Measurements from ENCODE around the gene FBXO24. TPM values are rescaled to one million over a fixed set of nuclear protein-coding genes. Genes with fewer than 3 reads are reported as not detected.

FBXO24 gene
- total RNA-seq, 3 donors from 2014 or later (not counting 1 experiment from before 2014, with no cell fraction given), result 0.45 to 0.94 (median 0.88) TPM

DNA sequence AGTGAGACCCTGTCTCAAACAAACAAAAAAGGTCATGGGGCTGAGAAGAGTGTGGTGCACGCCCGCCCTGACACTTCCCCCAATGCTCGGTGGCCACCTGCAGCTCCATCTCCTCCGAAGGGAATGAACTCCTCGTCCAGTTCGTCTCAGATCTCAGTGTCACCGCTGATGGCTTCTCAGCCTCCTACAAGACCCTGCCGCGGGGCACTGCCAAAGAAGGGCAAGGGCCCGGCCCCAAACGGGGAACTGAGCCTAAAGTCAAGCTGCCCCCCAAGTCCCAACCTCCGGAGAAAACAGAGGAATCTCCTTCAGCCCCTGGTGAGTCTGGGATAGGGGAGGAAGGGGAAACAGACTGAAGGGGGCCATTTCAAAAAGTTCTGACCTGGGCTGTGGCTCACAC is 20.2 kb downstream of the FBXO24 start:
- Histone ChIP-seq H3K4me1 (ENCODE audit: control insufficient read depth, insufficient read depth, low read length) (peaks cover 30% of the 10 kb centered on the region), H3K4me3 (ENCODE audit: low read length) (no peak overlapping the region), H3K27ac (ENCODE audit: low read length) (no peak overlapping the region), H3K9me3 (ENCODE audit: control insufficient read depth, insufficient read depth, low read length) (no peaks in the 10 kb centered on the region), H3K36me3 (ENCODE audit: control insufficient read depth, insufficient read depth, low read length) (no peaks in the 10 kb centered on the region), H3K27me3 (ENCODE audit: control insufficient read depth, insufficient read depth, low read length) (no peaks in the 10 kb centered on the region)
- Mint-ChIP-seq H3K27ac (no peak overlapping the region), H3K4me1 (peaks cover 16 to 23% of the 10 kb centered on the region in 2 donors), H3K27me3 (ENCODE audit: low read depth in 2 of 2) (no peaks in the 10 kb centered on the region), H3K4me3 (no peak overlapping the region), H3K9me3 (no peaks in the 10 kb centered on the region), H3K36me3 (no peaks in the 10 kb centered on the region)
- intact Hi-C loops (cut with micrococcal nuclease), result no loop called here
- DNase-seq (no peak), ATAC-seq (no peak)
- WGBS (ENCODE audit: insufficient coverage), result 95% methylated on average over 12 of the region's 12 CpGs
- TF ChIP-seq, protein P1, sequence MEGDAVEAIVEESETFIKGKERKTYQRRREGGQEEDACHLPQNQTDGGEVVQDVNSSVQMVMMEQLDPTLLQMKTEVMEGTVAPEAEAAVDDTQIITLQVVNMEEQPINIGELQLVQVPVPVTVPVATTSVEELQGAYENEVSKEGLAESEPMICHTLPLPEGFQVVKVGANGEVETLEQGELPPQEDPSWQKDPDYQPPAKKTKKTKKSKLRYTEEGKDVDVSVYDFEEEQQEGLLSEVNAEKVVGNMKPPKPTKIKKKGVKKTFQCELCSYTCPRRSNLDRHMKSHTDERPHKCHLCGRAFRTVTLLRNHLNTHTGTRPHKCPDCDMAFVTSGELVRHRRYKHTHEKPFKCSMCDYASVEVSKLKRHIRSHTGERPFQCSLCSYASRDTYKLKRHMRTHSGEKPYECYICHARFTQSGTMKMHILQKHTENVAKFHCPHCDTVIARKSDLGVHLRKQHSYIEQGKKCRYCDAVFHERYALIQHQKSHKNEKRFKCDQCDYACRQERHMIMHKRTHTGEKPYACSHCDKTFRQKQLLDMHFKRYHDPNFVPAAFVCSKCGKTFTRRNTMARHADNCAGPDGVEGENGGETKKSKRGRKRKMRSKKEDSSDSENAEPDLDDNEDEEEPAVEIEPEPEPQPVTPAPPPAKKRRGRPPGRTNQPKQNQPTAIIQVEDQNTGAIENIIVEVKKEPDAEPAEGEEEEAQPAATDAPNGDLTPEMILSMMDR (IDR thresholded peaks at IDR 0.05), result no peak

DNA sequence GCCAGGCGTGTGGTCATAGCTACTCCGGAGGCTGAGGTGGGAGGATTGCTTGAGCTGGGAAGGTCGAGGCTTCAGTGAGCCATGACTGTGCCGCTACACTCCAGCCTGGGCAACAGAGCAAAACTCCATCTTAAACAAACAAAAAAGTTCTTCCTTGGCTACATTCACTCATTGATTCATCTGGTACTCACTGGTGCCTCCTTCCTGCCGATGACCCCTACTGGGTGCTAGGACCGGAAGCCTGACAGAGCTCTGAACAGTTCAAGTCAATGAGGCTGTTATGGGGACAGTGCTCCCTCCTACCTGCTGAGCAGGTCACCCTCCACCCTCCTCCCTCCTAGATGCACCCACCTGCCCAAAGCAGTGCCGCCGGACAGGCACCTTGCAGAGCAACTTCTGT is 21.0 kb downstream of the FBXO24 start:
- intact Hi-C loops (cut with micrococcal nuclease), result no loop called here
- Histone ChIP-seq H3K36me3 (ENCODE audit: control insufficient read depth, insufficient read depth, low read length) (no peaks in the 10 kb centered on the region), H3K9me3 (ENCODE audit: control insufficient read depth, insufficient read depth, low read length) (no peaks in the 10 kb centered on the region), H3K4me1 (ENCODE audit: control insufficient read depth, insufficient read depth, low read length) (peaks cover 34% of the 10 kb centered on the region), H3K27me3 (ENCODE audit: control insufficient read depth, insufficient read depth, low read length) (no peaks in the 10 kb centered on the region), H3K4me3 (ENCODE audit: low read length) (no peak overlapping the region), H3K27ac (ENCODE audit: low read length) (no peak overlapping the region)
- DNase-seq (no peak), ATAC-seq (no peak)
- Mint-ChIP-seq H3K27me3 (ENCODE audit: low read depth in 2 of 2) (no peaks in the 10 kb centered on the region), H3K4me3 (no peak overlapping the region), H3K27ac (peak overlapping the region in 1 of 2 donors; percentile 44), H3K4me1 (peaks cover 22 to 30% of the 10 kb centered on the region in 2 donors), H3K9me3 (no peaks in the 10 kb centered on the region), H3K36me3 (no peaks in the 10 kb centered on the region)
- WGBS (ENCODE audit: insufficient coverage), result 88% methylated on average over 6 of the region's 8 CpGs
- TF ChIP-seq, protein P1 (IDR thresholded peaks at IDR 0.05), result no peak

DNA sequence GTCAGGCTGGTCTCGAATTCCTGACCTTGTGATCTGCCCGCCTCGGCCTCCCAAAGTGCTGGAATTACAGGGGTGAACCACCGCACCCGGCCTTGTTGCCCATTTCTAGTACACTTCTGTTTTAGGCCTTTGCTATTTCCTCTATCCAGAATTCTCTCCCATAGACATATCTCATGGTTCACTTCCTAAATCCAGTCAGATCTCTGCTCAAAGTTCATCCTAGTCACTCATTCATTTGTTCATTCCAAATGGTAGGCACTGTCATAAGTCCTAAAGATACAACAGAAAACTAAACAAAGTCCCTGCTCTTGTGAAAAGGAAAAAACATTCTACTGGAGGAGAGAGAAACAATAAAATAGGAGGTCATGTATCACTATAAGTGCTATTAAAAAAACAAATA is 23.8 kb downstream of the FBXO24 start:
- intact Hi-C loops (cut with micrococcal nuclease), result no loop called here
- ATAC-seq (no peak), DNase-seq (no peak)
- Histone ChIP-seq H3K4me3 (ENCODE audit: low read length) (no peak overlapping the region), H3K36me3 (ENCODE audit: control insufficient read depth, insufficient read depth, low read length) (peaks cover 3% of the 10 kb centered on the region), H3K27ac (ENCODE audit: low read length) (no peak overlapping the region), H3K27me3 (ENCODE audit: control insufficient read depth, insufficient read depth, low read length) (no peaks in the 10 kb centered on the region), H3K4me1 (ENCODE audit: control insufficient read depth, insufficient read depth, low read length) (peaks cover 34% of the 10 kb centered on the region), H3K9me3 (ENCODE audit: control insufficient read depth, insufficient read depth, low read length) (no peaks in the 10 kb centered on the region)
- Mint-ChIP-seq H3K4me3 (peak overlapping the region; percentile 99), H3K36me3 (no peaks in the 10 kb centered on the region), H3K4me1 (peaks cover 25 to 37% of the 10 kb centered on the region in 2 donors), H3K9me3 (no peaks in the 10 kb centered on the region), H3K27me3 (ENCODE audit: low read depth in 2 of 2) (no peaks in the 10 kb centered on the region), H3K27ac (peak overlapping the region in 1 of 2 donors; percentile 99)
- TF ChIP-seq, protein P1 (IDR thresholded peaks at IDR 0.05), result no peak
- WGBS (ENCODE audit: insufficient coverage), result 90% methylated on average over 5 of the region's 5 CpGs

All from natural killer cell (primary cell).